Measurements from ENCODE around the gene PGP. TPM values are rescaled to one million over a fixed set of nuclear protein-coding genes. Genes with fewer than 3 reads are reported as not detected.

PGP gene
- total and polyA plus RNA-seq, 8 donors = 7.1 to 24.4 (median 9.3) TPM

GRCh38 chr16:2213817-2214718, 572 bp downstream of the PGP start:
- peak overlapping the region; percentile 69 to 87 for H3K4me3 ChIP-seq
- H3K27me3 ChIP-seq = no peaks in the 10 kb centered on the region
- peaks cover 0 to 34% of the 10 kb centered on the region in 2 donors for H3K36me3 ChIP-seq
- H3K9me3 ChIP-seq = no peaks in the 10 kb centered on the region
- peaks cover 21 to 37% of the 10 kb centered on the region in 2 donors for H3K4me1 ChIP-seq
- DNase-seq = peak in 1 of 4 donors; percentile 82
- no peak for TF ChIP-seq CTCF (IDR thresholded peaks at IDR 0.05)
- peak overlapping the region; percentile 26 to 84 for H3K27ac ChIP-seq
- intact Hi-C loops (cut with DNase I) = no loop called here
- ATAC-seq = no peak

GRCh38 chr16:2212362-2213324, 2.0 kb downstream of the PGP start:
- peak; percentile 32 for ATAC-seq
- DNase-seq = peak in 2 of 4 donors; percentile 59 to 82
- H3K27ac ChIP-seq = peak overlapping the region; percentile 8 to 68

GRCh38 chr16:2211923-2212347, 2.7 kb downstream of the PGP start:
- peak overlapping the region; percentile 8 to 68 for H3K27ac ChIP-seq
- ATAC-seq = no peak
- peaks cover 0 to 55% of the 10 kb centered on the region in 2 donors for H3K36me3 ChIP-seq
- H3K9me3 ChIP-seq = no peaks in the 10 kb centered on the region
- intact Hi-C loops (cut with DNase I) = no loop called here
- no peak for TF ChIP-seq CTCF (IDR thresholded peaks at IDR 0.05)
- no peak for DNase-seq
- H3K4me1 ChIP-seq = peaks cover 21 to 47% of the 10 kb centered on the region in 2 donors
- no peak overlapping the region for H3K4me3 ChIP-seq
- H3K27me3 ChIP-seq = no peaks in the 10 kb centered on the region

More at GRCh38 chr16:2212362-2213324, 2.0 kb downstream of the PGP start:
- TF ChIP-seq CTCF (IDR thresholded peaks at IDR 0.05) = no peak
- H3K4me1 ChIP-seq = peaks cover 21 to 41% of the 10 kb centered on the region in 2 donors
- intact Hi-C loops (cut with DNase I) = no loop called here
- no peaks in the 10 kb centered on the region for H3K9me3 ChIP-seq
- peak overlapping the region in 1 of 2 donors; percentile 87 for H3K4me3 ChIP-seq
- H3K27me3 ChIP-seq = no peaks in the 10 kb centered on the region
- peaks cover 0 to 48% of the 10 kb centered on the region in 2 donors for H3K36me3 ChIP-seq

- Histone ChIP-seq H3K27me3 (no peaks in the 10 kb centered on the region), H3K9me3 (no peaks in the 10 kb centered on the region), H3K27ac (no peak within 1 kb of the TSS), H3K4me3 (no peak within 1 kb of the TSS), H3K4me1 (peaks cover 29 to 53% of the 10 kb centered on the region in 2 donors), H3K36me3 (peaks cover 0 to 58% of the 10 kb centered on the region in 2 donors)
- no peak for TF ChIP-seq CTCF (IDR thresholded peaks at IDR 0.05)
- DNase-seq (no peak), ATAC-seq (no peak)
- intact Hi-C loops (cut with DNase I) = no loop called here
These were observed 4.0 kb downstream of the PGP start, which contains the start of gene BRICD5 for GRCh38 chr16:2210386-2211365. Gene BRICD5, minus strand, starts transcription at chr16:2210863. Its CDS starts 30 bp downstream, at chr16:2210833.
